A549 (cell line): ENCODE measurements around the gene PDGFD. TPM values are rescaled to one million over a fixed set of nuclear protein-coding genes. Genes with fewer than 3 reads are reported as not detected.

Experiments used
- ATAC-seq, 2 experiments: fragments of 200-7000 bp in 1 of 2; fragments of >200 bp in 1 of 2; cut with Nextera tagmentation in 1 of 2; cut with Tn5 transposase in 1 of 2; 3 replicates each; pipeline versions ENCODE4 v1.8.0 to v1.9.1; 2018 to 2020; ENCODE audit warnings: mild to moderate bottlenecking in 1 of 2, moderate library complexity in 1 of 2
- CTCF ChIA-PET: fragments of 300-600 bp; sonication (Branson Sonifier 250); formaldehyde crosslinking; extraction: SDS; loops from one replicate; lab custom pipeline; 2021; ENCODE audit warnings: antibody characterized with exemption, inconsistent platforms; lab: Yijun Ruan, JAX
- POLR2A ChIA-PET: fragments of 350-600 bp; formaldehyde crosslinking; extraction: SDS; loops from one replicate; lab custom pipeline; 2021; ENCODE audit warnings: antibody characterized with exemption, inconsistent platforms; lab: Yijun Ruan, JAX
- DNase-seq, 2 experiments: peaks; one replicate each; pipeline versions ENCODE4 v3.0.0 to v3.0.0-alpha.2; 2011 to 2016; ENCODE audit warnings: low read depth in 1 of 2, low spot score in 1 of 2
- FAIRE-seq: peaks from 2 replicates; lab custom pipeline; 2011; peaks lifted over from hg19 to GRCh38; lab: Jason Lieb, UNC
- H3K27ac ChIP-seq, 2 experiments: fragments of >200 bp; sonication (Bioruptor Twin); formaldehyde crosslinking; 3 replicates each; pipeline ENCODE4 v1.5.1; 2016 to 2017
- H3K4me1 ChIP-seq: fragments of >200 bp; sonication (Bioruptor Twin); formaldehyde crosslinking; 3 replicates; pipeline ENCODE4 v1.6.1; 2016
- H3K4me2 ChIP-seq: fragments of >200 bp; sonication (Bioruptor Twin); formaldehyde crosslinking; 3 replicates; pipeline ENCODE4 v1.6.1; 2016
- H3K4me3 ChIP-seq: fragments of >200 bp; sonication (Bioruptor Twin); formaldehyde crosslinking; 3 replicates; pipeline ENCODE4 v1.5.1; 2016
- H3K9me3 ChIP-seq: fragments of >200 bp; sonication (Bioruptor Twin); formaldehyde crosslinking; 3 replicates; pipeline ENCODE4 v1.6.1; 2016
- CBX2 ChIP-seq: fragments of 200-600 bp; sonication (generic); IDR thresholded peaks from 2 replicates; pipeline ENCODE4 v1.6.1; 2016; ENCODE audit warnings: low read depth, mild to moderate bottlenecking, borderline replicate concordance
- CEBPB ChIP-seq, 2 experiments: fragments of >200 bp in 1 of 2; sonication (Bioruptor Twin) in 1 of 2; formaldehyde crosslinking in 1 of 2; IDR thresholded peaks; 2 replicates each; pipeline ENCODE4 v1.6.1; 2012 to 2016
- CHD2 ChIP-seq: fragments of 150-350 bp; IDR thresholded peaks from 2 replicates; pipeline ENCODE4 v1.6.1; 2014; ENCODE audit warnings: low read length; ENCODE audit not compliant: partially characterized antibody
- EHF ChIP-seq: fragments of 250-450 bp; sonication (Bioruptor Pico); IDR thresholded peaks from 2 replicates; pipeline ENCODE4 v1.5.0; 2020; ENCODE audit warnings: mild to moderate bottlenecking
- EP300 ChIP-seq, 2 experiments: fragments of >200 bp; sonication (Bioruptor Twin); formaldehyde crosslinking; IDR thresholded peaks; 2 replicates in 1 of 2; 3 replicates in 1 of 2; pipeline ENCODE4 v1.6.1; 2016 to 2017
- ESRRA ChIP-seq: fragments of 150-350 bp; IDR thresholded peaks from 2 replicates; pipeline ENCODE4 v1.6.1; 2014; ENCODE audit warnings: mild to moderate bottlenecking, low read length, borderline replicate concordance
- FOSB ChIP-seq: fragments of 250-450 bp; sonication (Bioruptor Pico); IDR thresholded peaks from 2 replicates; pipeline ENCODE4 v1.5.0; 2020; ENCODE audit warnings: mild to moderate bottlenecking, moderate library complexity
- GATA3 ChIP-seq: IDR thresholded peaks from 2 replicates; pipeline ENCODE4 v1.6.1; 2012; ENCODE audit warnings: borderline replicate concordance
- HDAC2 ChIP-seq: fragments of 200-600 bp; sonication (generic); IDR thresholded peaks from 2 replicates; pipeline ENCODE4 v1.6.1; 2016
- HEYL ChIP-seq: fragments of 250-450 bp; sonication (Bioruptor Pico); IDR thresholded peaks from 2 replicates; pipeline ENCODE4 v1.8.0; 2021; ENCODE audit warnings: mild to moderate bottlenecking, moderate library complexity
- HOXA7 ChIP-seq: fragments of 250-450 bp; sonication (Bioruptor Pico); IDR thresholded peaks from 2 replicates; pipeline ENCODE4 v1.5.0; 2020; ENCODE audit warnings: mild to moderate bottlenecking, moderate library complexity
- JUN ChIP-seq, 2 experiments: fragments of >200 bp; sonication (Bioruptor Twin); formaldehyde crosslinking; IDR thresholded peaks; 2 replicates in 1 of 2; 3 replicates in 1 of 2; pipeline ENCODE4 v1.6.1; 2016 to 2017
- JUNB ChIP-seq: fragments of >200 bp; sonication (Bioruptor Twin); formaldehyde crosslinking; IDR thresholded peaks from 2 replicates; pipeline ENCODE4 v1.6.1; 2016
- KDM1A ChIP-seq: fragments of 200-600 bp; sonication (generic); IDR thresholded peaks from 2 replicates; pipeline ENCODE4 v1.6.1; 2016; ENCODE audit warnings: low read depth, mild to moderate bottlenecking
- KDM5A ChIP-seq: fragments of 200-600 bp; sonication (generic); IDR thresholded peaks from 2 replicates; pipeline ENCODE4 v1.6.1; 2016; ENCODE audit warnings: antibody characterized with exemption, mild to moderate bottlenecking
- MAZ ChIP-seq: fragments of 150-350 bp; IDR thresholded peaks from 2 replicates; pipeline ENCODE4 v1.6.1; 2014; ENCODE audit warnings: antibody characterized with exemption, low read depth, low read length, borderline replicate concordance
- MYC ChIP-seq: IDR thresholded peaks from 2 replicates; pipeline ENCODE4 v1.6.1; 2012; ENCODE audit warnings: mild to moderate bottlenecking, inconsistent platforms, low read length, improper control_type of control experiment, borderline replicate concordance
- POLR2A ChIP-seq: IDR thresholded peaks from 2 replicates; pipeline ENCODE4 v1.6.1; 2012; ENCODE audit warnings: mild to moderate bottlenecking, low read length
- RAD21 ChIP-seq, 2 experiments: fragments of >200 bp in 1 of 2; sonication (Bioruptor Twin) in 1 of 2; formaldehyde crosslinking in 1 of 2; IDR thresholded peaks in 1 of 2; conservative IDR thresholded peaks in 1 of 2; 2 replicates in 1 of 2; 3 replicates in 1 of 2; pipeline ENCODE4 v1.6.1; 2012 to 2018; ENCODE audit warnings: inconsistent platforms in 1 of 2
- RARB ChIP-seq: fragments of 250-450 bp; sonication (Bioruptor Pico); IDR thresholded peaks from 2 replicates; pipeline ENCODE4 v1.8.0; 2021; ENCODE audit warnings: mild to moderate bottlenecking, moderate library complexity
- RNF2 ChIP-seq: fragments of 200-600 bp; sonication (generic); IDR thresholded peaks from 2 replicates; pipeline ENCODE4 v1.6.1; 2016; ENCODE audit warnings: low read depth, mild to moderate bottlenecking, antibody characterized with exemption, moderate library complexity, borderline replicate concordance
- SMC3 ChIP-seq: fragments of >200 bp; sonication (Bioruptor Twin); formaldehyde crosslinking; IDR thresholded peaks from 3 replicates; pipeline ENCODE4 v1.6.1; 2018; ENCODE audit warnings: inconsistent platforms
- SREBF2 ChIP-seq: fragments of 450-650 bp; IDR thresholded peaks from 2 replicates; pipeline ENCODE4 v1.6.1; 2014; ENCODE audit warnings: mild to moderate bottlenecking, moderate library complexity
- TFCP2L1 ChIP-seq: fragments of 250-450 bp; sonication (Bioruptor Pico); IDR thresholded peaks from 2 replicates; pipeline ENCODE4 v1.5.0; 2021; ENCODE audit warnings: mild to moderate bottlenecking
- ZC3H11A ChIP-seq: fragments of 450-650 bp; IDR thresholded peaks from 2 replicates; pipeline ENCODE4 v1.6.1; 2014; ENCODE audit warnings: antibody characterized with exemption, mild to moderate bottlenecking
- ZNF302 ChIP-seq: fragments of 250-450 bp; sonication (Bioruptor Pico); IDR thresholded peaks from 2 replicates; pipeline ENCODE4 v1.9.0; 2021; ENCODE audit warnings: inconsistent platforms, mild to moderate bottlenecking, moderate library complexity
- ZSCAN20 ChIP-seq: fragments of 250-450 bp; sonication (Bioruptor Pico); IDR thresholded peaks from 2 replicates; pipeline ENCODE4 v1.8.0; 2022; ENCODE audit warnings: mild to moderate bottlenecking, moderate library complexity
- WGBS: methylation state at CpG from one replicate; pipeline ENCODE4 v1.1.6; 2017; ENCODE audit errors: missing lambda C conversion rate; 5-methylcytosine and 5-hydroxymethylcytosine counted together
- polyA plus RNA-seq, 4 experiments: library from polyadenylated mRNA; depleted of rRNA in 3 of 4; stranded (reverse); fragments of >200 nt; fragmentation: RNase III in 1 of 4; extraction: RNeasy Plus Mini Kit Qiagen cat#74134 plus additional on column Dnase treatment in 1 of 4; gene quantifications; 2 replicates in 3 of 4; 3 replicates in 1 of 4; pipeline ENCODE4 v1.2.3, GENCODE V29; 2011 to 2017
- TF ChIP-seq, protein P1 (sequence below): fragments of 200-600 bp; sonication (generic); IDR thresholded peaks from 2 replicates; pipeline ENCODE4 v1.6.1; 2016; ENCODE audit warnings: antibody characterized with exemption, mild to moderate bottlenecking, moderate library complexity
- TF ChIP-seq, protein P2 (sequence below): fragments of >200 bp; sonication (Bioruptor Twin); formaldehyde crosslinking; IDR thresholded peaks from 2 replicates; pipeline ENCODE4 v1.6.1; 2016
- TF ChIP-seq, protein P3 (sequence below): IDR thresholded peaks from 2 replicates; pipeline ENCODE4 v1.6.1; 2012
- TF ChIP-seq, protein P4 (sequence below): IDR thresholded peaks from 2 replicates; pipeline ENCODE4 v1.6.1; 2012; ENCODE audit warnings: low read depth, borderline replicate concordance

Gene PDGFD
- polyA plus RNA-seq, 2 of the 4 experiments (the other 2 are of a cell fraction), result 11.1 to 29.7 TPM

DNA sequence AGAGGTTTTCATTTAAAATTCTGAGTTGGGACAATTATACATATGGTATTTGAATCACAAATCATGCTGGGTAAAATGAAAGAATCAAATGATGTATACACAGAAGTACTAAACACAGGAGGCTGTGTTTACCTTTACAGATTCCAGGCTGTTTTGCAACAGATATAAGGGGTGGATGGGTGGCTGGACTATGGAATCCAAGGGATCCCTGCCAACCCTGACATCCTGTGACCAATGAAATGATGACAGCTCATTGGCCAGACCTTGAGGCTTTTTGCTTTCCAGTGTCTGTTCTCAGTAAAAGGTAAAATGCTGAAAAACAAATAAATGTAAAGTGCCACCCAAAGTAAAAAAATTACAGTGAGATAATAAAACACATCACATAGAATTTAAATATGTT, 130.8 kb downstream of the PDGFD start:
- Histone ChIP-seq H3K9me3 (peaks cover 4% of the 10 kb centered on the region; the same call in 2 of the 3 replicates), H3K4me3 (no peak overlapping the region), H3K27ac (peak overlapping the region; percentile 26 to 66; a peak in 4 of 6 replicates), H3K4me2 (peak overlapping the region; percentile 57), H3K4me1 (peaks cover 26% of the 10 kb centered on the region)
- TF ChIP-seq FOSB (no peak), MAZ (no peak), KDM1A (no peak), JUNB (peak; percentile 29; the same call in 1 of the 2 replicates), CHD2 (no peak), GATA3 (peak; percentile 53; the same call in 1 of the 2 replicates), JUN (IDR thresholded peaks at IDR 0.05) (peak in 1 of 2 experiments; percentile 39; a peak in 1 of 5 replicates), CBX2 (no peak), KDM5A (no peak), ZC3H11A (no peak), SMC3 (0 out of 3 replicates have a peak, but pooled peaks have one; percentile 15), EP300 (IDR thresholded peaks at IDR 0.05) (peak in 1 of 2 experiments; percentile 48; a peak in 1 of 5 replicates), EHF (CRISPR knock-in tag) (no peak), CEBPB (IDR thresholded peaks at IDR 0.05) (peak; percentile 89 to 97)
- TF ChIP-seq, protein P1, sequence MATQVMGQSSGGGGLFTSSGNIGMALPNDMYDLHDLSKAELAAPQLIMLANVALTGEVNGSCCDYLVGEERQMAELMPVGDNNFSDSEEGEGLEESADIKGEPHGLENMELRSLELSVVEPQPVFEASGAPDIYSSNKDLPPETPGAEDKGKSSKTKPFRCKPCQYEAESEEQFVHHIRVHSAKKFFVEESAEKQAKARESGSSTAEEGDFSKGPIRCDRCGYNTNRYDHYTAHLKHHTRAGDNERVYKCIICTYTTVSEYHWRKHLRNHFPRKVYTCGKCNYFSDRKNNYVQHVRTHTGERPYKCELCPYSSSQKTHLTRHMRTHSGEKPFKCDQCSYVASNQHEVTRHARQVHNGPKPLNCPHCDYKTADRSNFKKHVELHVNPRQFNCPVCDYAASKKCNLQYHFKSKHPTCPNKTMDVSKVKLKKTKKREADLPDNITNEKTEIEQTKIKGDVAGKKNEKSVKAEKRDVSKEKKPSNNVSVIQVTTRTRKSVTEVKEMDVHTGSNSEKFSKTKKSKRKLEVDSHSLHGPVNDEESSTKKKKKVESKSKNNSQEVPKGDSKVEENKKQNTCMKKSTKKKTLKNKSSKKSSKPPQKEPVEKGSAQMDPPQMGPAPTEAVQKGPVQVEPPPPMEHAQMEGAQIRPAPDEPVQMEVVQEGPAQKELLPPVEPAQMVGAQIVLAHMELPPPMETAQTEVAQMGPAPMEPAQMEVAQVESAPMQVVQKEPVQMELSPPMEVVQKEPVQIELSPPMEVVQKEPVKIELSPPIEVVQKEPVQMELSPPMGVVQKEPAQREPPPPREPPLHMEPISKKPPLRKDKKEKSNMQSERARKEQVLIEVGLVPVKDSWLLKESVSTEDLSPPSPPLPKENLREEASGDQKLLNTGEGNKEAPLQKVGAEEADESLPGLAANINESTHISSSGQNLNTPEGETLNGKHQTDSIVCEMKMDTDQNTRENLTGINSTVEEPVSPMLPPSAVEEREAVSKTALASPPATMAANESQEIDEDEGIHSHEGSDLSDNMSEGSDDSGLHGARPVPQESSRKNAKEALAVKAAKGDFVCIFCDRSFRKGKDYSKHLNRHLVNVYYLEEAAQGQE, result no peak
- TF ChIP-seq, protein P2, sequence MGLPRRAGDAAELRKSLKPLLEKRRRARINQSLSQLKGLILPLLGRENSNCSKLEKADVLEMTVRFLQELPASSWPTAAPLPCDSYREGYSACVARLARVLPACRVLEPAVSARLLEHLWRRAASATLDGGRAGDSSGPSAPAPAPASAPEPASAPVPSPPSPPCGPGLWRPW, result peak; percentile 37; the same call in 1 of the 2 replicates
- TF ChIP-seq, protein P3, sequence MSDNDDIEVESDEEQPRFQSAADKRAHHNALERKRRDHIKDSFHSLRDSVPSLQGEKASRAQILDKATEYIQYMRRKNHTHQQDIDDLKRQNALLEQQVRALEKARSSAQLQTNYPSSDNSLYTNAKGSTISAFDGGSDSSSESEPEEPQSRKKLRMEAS, result 0 out of 2 replicates have a peak, but pooled peaks have one; percentile 37
- CTCF ChIA-PET, result interaction anchor here (0.6 kb wide), 1 partner anchor 721 kb away, joined by 3 read pairs; no protein-coding TSS in a partner anchor
- ATAC-seq (peak; percentile 95 to 98), FAIRE-seq (peak; percentile 73), DNase-seq (peak; percentile 54 to 84)
- POLR2A ChIA-PET, result no interaction called here

DNA sequence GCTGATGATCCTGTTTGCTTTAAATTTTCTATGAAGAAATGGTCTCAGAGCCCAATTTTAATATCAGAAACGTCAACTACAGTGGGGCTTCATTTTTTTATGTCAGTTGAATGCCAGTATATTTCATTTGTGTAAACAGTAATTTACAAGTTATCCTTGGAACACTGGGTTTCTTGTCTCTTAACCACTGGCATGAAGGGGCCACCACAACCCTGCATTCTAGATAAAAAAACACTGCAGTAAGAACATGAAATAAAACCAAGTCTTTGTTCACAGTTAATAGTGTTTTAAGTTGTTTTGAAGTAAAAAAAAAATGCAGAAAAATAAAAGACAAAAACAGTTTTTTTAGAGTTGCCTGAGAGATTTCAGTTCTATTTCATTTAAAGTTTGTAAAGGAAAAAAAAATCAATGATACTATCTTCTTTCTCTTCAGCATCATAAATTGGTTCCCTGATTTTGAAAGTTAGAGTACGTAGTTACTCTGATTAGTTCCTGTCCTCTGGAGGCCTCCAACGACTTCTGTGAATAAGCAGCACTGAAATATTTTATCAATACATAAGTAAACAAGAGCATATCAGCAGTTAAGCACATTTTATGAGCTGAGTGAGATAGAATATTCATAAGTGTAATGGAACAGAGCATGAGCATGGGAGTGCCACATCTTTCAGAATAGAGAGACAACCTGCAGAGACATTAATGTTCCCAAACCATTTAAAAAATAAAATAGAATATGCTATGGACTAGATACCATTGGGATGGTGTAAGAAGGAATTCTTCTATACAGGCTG, 135.3 kb downstream of the PDGFD start:
- POLR2A ChIA-PET, result no interaction called here
- FAIRE-seq, result no peak
- no peak for TF ChIP-seq MAZ
- no peak for TF ChIP-seq HDAC2
- no peak for TF ChIP-seq RNF2
- TF ChIP-seq, all 56 proteins: peak for 0
- ATAC-seq (no peak), DNase-seq (no peak)
- H3K9me3 ChIP-seq, result peaks cover 4% of the 10 kb centered on the region; the same call in 2 of the 3 replicates
- WGBS, result 53% methylated on average over 3 of the region's 3 CpGs
- no peak overlapping the region for H3K4me3 ChIP-seq
- H3K4me1 ChIP-seq, result peaks cover 18% of the 10 kb centered on the region
- H3K4me2 ChIP-seq, result no peak overlapping the region
- no peak overlapping the region for H3K27ac ChIP-seq
- CTCF ChIA-PET, result no interaction called here

DNA sequence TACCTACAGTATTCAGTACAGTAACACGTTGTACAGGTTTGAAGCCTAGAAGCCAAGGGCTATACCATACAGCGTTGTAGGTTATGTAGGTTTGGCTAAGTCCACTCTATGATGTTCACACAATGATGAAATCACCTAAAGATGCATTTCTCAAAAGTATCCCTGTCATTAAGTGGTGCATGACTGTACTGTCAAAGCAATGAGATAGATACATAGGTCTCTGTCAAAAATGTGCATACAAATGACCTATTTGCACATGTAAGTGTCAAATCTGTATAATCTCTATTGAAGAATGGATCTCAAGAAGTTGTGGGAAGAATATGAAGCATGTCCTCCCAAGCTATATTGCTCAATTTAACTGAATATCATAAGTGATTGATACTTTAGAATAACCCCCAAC, 139.4 kb downstream of the PDGFD start:
- FAIRE-seq (no peak), ATAC-seq (no peak), DNase-seq (no peak)
- no peak overlapping the region for H3K4me2 ChIP-seq
- no peak overlapping the region for H3K27ac ChIP-seq
- TF ChIP-seq RARB (CRISPR knock-in tag) (no peak), KDM5A (no peak), HEYL (CRISPR knock-in tag) (no peak), MYC (no peak), ZNF302 (CRISPR knock-in tag) (no peak), POLR2A (no peak), HOXA7 (CRISPR knock-in tag) (no peak), SMC3 (no peak), EP300 (IDR thresholded peaks at IDR 0.05) (no peak), ESRRA (no peak), MAZ (no peak), FOSB (no peak), RAD21 (conservative IDR thresholded peaks at IDR 0.05 in 1 of 2, IDR thresholded peaks at IDR 0.05 in 1 of 2) (no peak), ZSCAN20 (CRISPR knock-in tag) (no peak), TFCP2L1 (CRISPR knock-in tag) (no peak), SREBF2 (no peak)
- TF ChIP-seq, protein P4, sequence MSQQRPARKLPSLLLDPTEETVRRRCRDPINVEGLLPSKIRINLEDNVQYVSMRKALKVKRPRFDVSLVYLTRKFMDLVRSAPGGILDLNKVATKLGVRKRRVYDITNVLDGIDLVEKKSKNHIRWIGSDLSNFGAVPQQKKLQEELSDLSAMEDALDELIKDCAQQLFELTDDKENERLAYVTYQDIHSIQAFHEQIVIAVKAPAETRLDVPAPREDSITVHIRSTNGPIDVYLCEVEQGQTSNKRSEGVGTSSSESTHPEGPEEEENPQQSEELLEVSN, result no peak
- no peak overlapping the region for H3K4me3 ChIP-seq
- WGBS, result 75% methylated on average over 2 of the region's 2 CpGs
- no peaks in the 10 kb centered on the region for H3K9me3 ChIP-seq
- ChIA-PET CTCF (no interaction called here), POLR2A (no interaction called here)
- H3K4me1 ChIP-seq, result peaks cover 13% of the 10 kb centered on the region; the same call in 1 of the 3 replicates
